GM12878 (cell line): ENCODE data around the gene COMMD3. TPM values are rescaled to one million over a fixed set of nuclear protein-coding genes. Genes with fewer than 3 reads are reported as not detected.

ENCODE experiments used
- polyA plus RNA-seq, 11 experiments: library from polyadenylated mRNA; depleted of rRNA in 4 of 11; unstranded in 6 of 11; stranded (reverse) in 5 of 11; fragments of >200 nt; fragmentation: Nextera tagmentation in 4 of 11; fragmentation: Illumina TruSeq in 1 of 11; extraction: Ambion mirVana in 4 of 11; extraction: Trizol in 1 of 11; gene quantifications; 1 replicate in 1 of 11; 2 replicates in 10 of 11; pipeline versions ENCODE4 v1.2.1 to v1.2.3, GENCODE V29; 2011 to 2016; ENCODE audit warnings: inconsistent platforms in 2 of 11, missing spikeins in 2 of 11, low read depth in 1 of 11
- small RNA-seq: library from RNA; depleted of rRNA; stranded (forward); fragments of <200 nt; gene quantifications from one replicate; pipeline ENCODE3, GENCODE V24; 2014
- total RNA-seq, 4 experiments: library from RNA; depleted of rRNA in 3 of 4; stranded (reverse); fragments of >200 nt in 3 of 4; fragmentation: Illumina TruSeq in 1 of 4; extraction: Trizol in 1 of 4; gene quantifications; 2 replicates each; pipeline versions ENCODE4 v1.2.1 to v1.2.3, GENCODE V29; 2013 to 2021

The COMMD3 gene
- total and polyA plus RNA-seq, 10 of the 15 experiments (the other 5 are each of a cell fraction or from before 2014, with no cell fraction given), result 64.5 to 248 (median 84.4) TPM

Small RNA genes lying within 50 kb of the gene (small RNA-seq; reads per million reads assigned to genes)
- gene AL158211.3, result 1.5 reads per million, percentile 49 among the genes with 10 or more reads in this experiment

Other genes with a start within 250 kb of the COMMD3 start
- not detected in 2 replicates for gene EBLN1, start 98.4 kb upstream of the COMMD3 start, total RNA-seq (2014; rRNA removed)
- not detected in 2 replicates for gene EBLN1, start 98.4 kb upstream of the COMMD3 start, total RNA-seq (2014; rRNA removed; fragmentation: Illumina TruSeq; extraction: Trizol)
- gene EBLN1, start 98.4 kb upstream of the COMMD3 start, total RNA-seq (2021), result not detected in 2 replicates
- not detected in 2 replicates for gene EBLN1, start 98.4 kb upstream of the COMMD3 start, polyA plus RNA-seq (2011; rRNA removed)
- not detected in 2 replicates for gene EBLN1, start 98.4 kb upstream of the COMMD3 start, polyA plus RNA-seq (2014; fragmentation: Illumina TruSeq; extraction: Trizol)
- not detected for gene EBLN1, start 98.4 kb upstream of the COMMD3 start, polyA plus RNA-seq (2014; fragmentation: Nextera tagmentation; extraction: Ambion mirVana)
- not detected in 2 replicates for gene EBLN1, start 98.4 kb upstream of the COMMD3 start, polyA plus RNA-seq (2014; rRNA removed)
- gene EBLN1, start 98.4 kb upstream of the COMMD3 start, polyA plus RNA-seq (2016; fragmentation: Nextera tagmentation; extraction: Ambion mirVana), result not detected
- gene BMI1, start 4.7 kb downstream of the COMMD3 start, total RNA-seq (2014; rRNA removed), result 27.5 and 34.6 TPM in 2 replicates
- gene BMI1, start 4.7 kb downstream of the COMMD3 start, total RNA-seq (2014; rRNA removed; fragmentation: Illumina TruSeq; extraction: Trizol), result 31.5 and 32.4 TPM in 2 replicates
- 29.1 and 29.4 TPM in 2 replicates for gene BMI1, start 4.7 kb downstream of the COMMD3 start, total RNA-seq (2021)
- gene BMI1, start 4.7 kb downstream of the COMMD3 start, polyA plus RNA-seq (2011; rRNA removed), result 49.7 and 70.6 TPM in 2 replicates
- gene BMI1, start 4.7 kb downstream of the COMMD3 start, polyA plus RNA-seq (2014; fragmentation: Illumina TruSeq; extraction: Trizol), result 32.1 and 39.0 TPM in 2 replicates
- 10 to 100 TPM in 1 of 2 experiments, 1 to 10 TPM in 1; 8.0 to 12.4 TPM for gene BMI1, start 4.7 kb downstream of the COMMD3 start, polyA plus RNA-seq (2014; fragmentation: Nextera tagmentation; extraction: Ambion mirVana)
- 24.2 and 24.6 TPM in 2 replicates for gene BMI1, start 4.7 kb downstream of the COMMD3 start, polyA plus RNA-seq (2014; rRNA removed)
- gene BMI1, start 4.7 kb downstream of the COMMD3 start, polyA plus RNA-seq (2016; fragmentation: Nextera tagmentation; extraction: Ambion mirVana), result 10 to 100 TPM; 17.4 to 19.5 TPM
- gene SPAG6, start 29.1 kb downstream of the COMMD3 start, total RNA-seq (2014; rRNA removed), result 0.27 and 0.51 TPM in 2 replicates
- 0.40 and 0.60 TPM in 2 replicates for gene SPAG6, start 29.1 kb downstream of the COMMD3 start, total RNA-seq (2014; rRNA removed; fragmentation: Illumina TruSeq; extraction: Trizol)
- gene SPAG6, start 29.1 kb downstream of the COMMD3 start, total RNA-seq (2021), result 0.21 and 0.36 TPM in 2 replicates
- gene SPAG6, start 29.1 kb downstream of the COMMD3 start, polyA plus RNA-seq (2011; rRNA removed), result 0.34 and 0.71 TPM in 2 replicates
- 0.53 and 0.95 TPM in 2 replicates for gene SPAG6, start 29.1 kb downstream of the COMMD3 start, polyA plus RNA-seq (2014; fragmentation: Illumina TruSeq; extraction: Trizol)
- gene SPAG6, start 29.1 kb downstream of the COMMD3 start, polyA plus RNA-seq (2014; fragmentation: Nextera tagmentation; extraction: Ambion mirVana), result under 1 TPM; 0.13 to 0.26 TPM
- gene SPAG6, start 29.1 kb downstream of the COMMD3 start, polyA plus RNA-seq (2014; rRNA removed), result 0.65 and 0.99 TPM in 2 replicates
- gene SPAG6, start 29.1 kb downstream of the COMMD3 start, polyA plus RNA-seq (2016; fragmentation: Nextera tagmentation; extraction: Ambion mirVana), result under 1 TPM in 1 of 2 experiments, not detected in 1; 0.43 TPM